Activated naive CD8-positive, alpha-beta T cell (primary cell): Measurements from ENCODE around the gene UBE2L6.
A peak's percentile ranks its signal among the peaks of the same experiment; 100 is the strongest.
"Not testable (repeated sequence)": the region's sequence is repeated elsewhere in the genome, so short reads cannot be mapped to it uniquely, and the experiment has no call there.

Experiments used
- H3K27ac Mint-ChIP-seq: one replicate; pipeline ENCODE4 v1.8.0; 2021; ENCODE audit warnings: mixed read lengths
- H3K27me3 Mint-ChIP-seq: one replicate; pipeline ENCODE4 v1.8.0; 2021; ENCODE audit warnings: mixed read lengths
- H3K36me3 Mint-ChIP-seq: one replicate; pipeline ENCODE4 v1.8.0; 2021; ENCODE audit warnings: mixed read lengths
- H3K4me1 Mint-ChIP-seq: one replicate; pipeline ENCODE4 v1.8.0; 2021; ENCODE audit warnings: low read depth, mixed read lengths
- H3K4me3 Mint-ChIP-seq: one replicate; pipeline ENCODE4 v1.8.0; 2021; ENCODE audit warnings: mild to moderate bottlenecking, mixed read lengths
- H3K9me3 Mint-ChIP-seq: one replicate; pipeline ENCODE4 v1.8.0; 2021; ENCODE audit warnings: low read depth, mixed read lengths

UBE2L6 gene

DNA sequence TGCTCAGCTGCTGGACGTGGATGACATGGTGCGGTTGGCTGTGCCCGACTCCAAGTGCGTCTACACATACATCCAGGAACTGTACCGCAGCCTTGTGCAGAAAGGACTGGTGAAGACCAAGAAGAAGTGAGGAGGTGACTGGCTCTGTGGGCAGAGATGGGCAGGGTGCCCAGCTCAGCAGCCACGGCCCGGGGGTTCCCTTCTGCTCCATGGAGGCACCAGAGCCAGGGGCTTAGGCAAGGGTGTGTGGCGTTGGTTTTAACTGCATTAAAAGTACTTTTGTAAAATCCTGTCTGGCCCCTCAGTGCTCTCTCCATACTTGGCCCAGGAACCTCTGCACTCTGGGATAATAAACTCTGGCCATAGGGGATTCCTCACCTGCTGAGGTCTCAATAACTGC is 17.5 kb downstream of the UBE2L6 start:
- no peaks in the 10 kb centered on the region for H3K27me3 Mint-ChIP-seq
- H3K9me3 Mint-ChIP-seq, result no peaks in the 10 kb centered on the region
- no peaks in the 10 kb centered on the region for H3K36me3 Mint-ChIP-seq
- H3K4me3 Mint-ChIP-seq, result no peak overlapping the region
- peaks cover 8% of the 10 kb centered on the region for H3K4me1 Mint-ChIP-seq
- H3K27ac Mint-ChIP-seq, result peak overlapping the region; percentile 47

GRCh38 chr11:57547854-57548377 is 19.6 kb downstream of the UBE2L6 start:
- Mint-ChIP-seq H3K4me3 (no peak overlapping the region), H3K36me3 (no peaks in the 10 kb centered on the region), H3K9me3 (no peaks in the 10 kb centered on the region), H3K4me1 (peaks cover 8% of the 10 kb centered on the region), H3K27me3 (no peaks in the 10 kb centered on the region), H3K27ac (peak overlapping the region; percentile 86)

DNA sequence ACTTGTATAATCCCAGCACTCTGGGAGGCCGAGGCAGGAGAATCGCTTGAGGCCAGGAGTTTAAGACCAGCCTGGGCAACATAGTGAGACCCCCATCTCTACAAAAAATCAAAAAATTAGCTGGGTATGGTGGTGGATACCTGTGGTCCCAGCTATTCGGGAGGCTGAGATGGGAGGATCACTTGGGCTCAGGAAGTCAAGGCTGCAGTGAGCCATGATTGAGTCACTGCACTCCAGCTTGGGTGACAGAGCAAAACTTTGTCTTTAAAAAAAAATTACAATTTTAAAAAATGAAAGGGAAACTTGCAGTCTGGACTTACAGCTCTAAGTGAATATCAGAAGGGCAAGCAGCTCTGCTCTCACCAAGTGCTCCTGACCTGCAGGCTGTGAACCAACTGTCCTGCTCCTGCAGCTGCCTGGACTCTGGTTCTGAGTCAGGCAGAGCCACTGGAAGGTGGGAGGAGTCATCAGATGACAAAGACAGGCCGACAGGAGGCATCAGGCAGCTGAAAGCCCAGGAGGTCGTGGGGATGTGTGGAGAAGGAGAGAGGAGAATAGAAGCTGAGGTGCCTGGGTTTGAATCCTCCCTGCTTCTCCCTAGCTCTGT is 20.5 kb downstream of the UBE2L6 start:
- H3K27me3 Mint-ChIP-seq, result no peaks in the 10 kb centered on the region
- peak overlapping the region; percentile 86 for H3K27ac Mint-ChIP-seq
- peaks cover 8% of the 10 kb centered on the region for H3K4me1 Mint-ChIP-seq
- H3K4me3 Mint-ChIP-seq, result no peak overlapping the region
- no peaks in the 10 kb centered on the region for H3K9me3 Mint-ChIP-seq
- no peaks in the 10 kb centered on the region for H3K36me3 Mint-ChIP-seq

GRCh38 chr11:57546451-57546850 is 21.0 kb downstream of the UBE2L6 start:
- Mint-ChIP-seq H3K4me1 (peaks cover 8% of the 10 kb centered on the region), H3K27ac (no peak overlapping the region), H3K27me3 (no peaks in the 10 kb centered on the region), H3K9me3 (no peaks in the 10 kb centered on the region), H3K4me3 (no peak overlapping the region), H3K36me3 (no peaks in the 10 kb centered on the region)

- H3K9me3 Mint-ChIP-seq, result no peaks in the 10 kb centered on the region
- H3K27ac Mint-ChIP-seq, result no peak overlapping the region
- H3K27me3 Mint-ChIP-seq, result no peaks in the 10 kb centered on the region
- no peak overlapping the region for H3K4me3 Mint-ChIP-seq
- no peaks in the 10 kb centered on the region for H3K36me3 Mint-ChIP-seq
- peaks cover 8% of the 10 kb centered on the region for H3K4me1 Mint-ChIP-seq
Observed at GRCh38 chr11:57545883-57546282, 21.6 kb downstream of the UBE2L6 start.

DNA sequence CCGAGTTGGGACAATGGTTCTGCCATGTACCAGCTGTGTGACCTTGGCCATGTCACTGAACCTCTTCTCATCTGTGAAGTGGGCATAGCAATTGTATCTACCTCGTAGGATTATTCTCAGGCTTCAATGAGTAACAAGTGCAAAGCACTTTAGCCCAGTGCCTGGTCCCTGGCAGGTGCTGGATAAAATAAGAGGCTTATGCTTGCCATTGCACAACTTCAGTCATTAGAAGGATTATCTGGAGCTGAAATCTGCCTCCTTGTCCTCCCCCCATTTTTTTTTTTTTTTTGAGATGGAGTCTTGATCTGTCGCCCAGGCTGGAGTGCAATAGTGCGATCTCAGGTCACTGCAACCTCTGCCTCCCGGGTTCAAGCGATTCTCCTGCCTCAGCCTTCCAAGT is 22.9 kb downstream of the UBE2L6 start:
- Mint-ChIP-seq H3K9me3 (no peaks in the 10 kb centered on the region), H3K27ac (no peak overlapping the region), H3K27me3 (no peaks in the 10 kb centered on the region), H3K4me1 (peaks cover 8% of the 10 kb centered on the region), H3K36me3 (peaks cover 2% of the 10 kb centered on the region), H3K4me3 (no peak overlapping the region)

DNA sequence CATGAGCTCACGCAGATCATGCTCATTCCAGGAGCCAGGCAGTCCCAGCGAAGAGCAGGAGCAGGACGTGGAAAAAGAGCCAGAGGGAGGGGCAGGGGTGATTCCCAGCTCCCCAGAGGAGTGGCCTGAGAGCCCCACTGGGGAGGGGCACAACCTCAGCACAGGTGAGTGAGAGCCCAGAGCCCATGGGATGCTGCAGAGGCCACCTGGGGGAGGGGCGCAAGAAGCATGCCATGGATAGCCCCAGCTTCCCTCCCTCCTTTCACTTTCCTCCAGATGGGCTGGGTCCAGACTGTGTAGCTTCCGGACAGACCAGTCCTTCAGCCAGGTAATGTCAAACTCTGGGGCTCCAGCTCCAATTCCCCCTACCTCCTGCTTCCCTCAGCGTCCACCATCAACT is 23.9 kb downstream of the UBE2L6 start:
- no peaks in the 10 kb centered on the region for H3K9me3 Mint-ChIP-seq
- no peak overlapping the region for H3K4me3 Mint-ChIP-seq
- H3K36me3 Mint-ChIP-seq, result peaks cover 2% of the 10 kb centered on the region
- H3K4me1 Mint-ChIP-seq, result peaks cover 8% of the 10 kb centered on the region
- no peaks in the 10 kb centered on the region for H3K27me3 Mint-ChIP-seq
- H3K27ac Mint-ChIP-seq, result no peak overlapping the region

DNA sequence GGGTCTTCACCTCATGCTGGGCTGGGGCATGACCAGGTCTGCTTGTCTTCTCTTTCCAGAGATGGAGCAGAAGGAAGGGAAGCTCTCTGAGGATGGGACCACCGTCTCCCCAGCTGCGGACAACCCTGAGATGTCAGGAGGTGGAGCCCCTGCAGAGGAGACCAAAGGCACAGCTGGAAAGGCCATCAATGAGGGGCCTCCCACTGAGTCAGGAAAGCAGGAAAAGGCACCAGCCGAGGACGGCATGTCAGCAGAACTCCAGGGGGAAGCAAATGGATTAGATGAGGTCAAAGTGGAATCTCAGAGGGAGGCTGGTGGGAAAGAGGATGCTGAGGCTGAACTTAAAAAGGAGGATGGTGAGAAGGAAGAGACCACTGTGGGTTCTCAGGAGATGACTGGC is 24.9 kb downstream of the UBE2L6 start:
- H3K4me3 Mint-ChIP-seq, result no peak overlapping the region
- peaks cover 6% of the 10 kb centered on the region for H3K4me1 Mint-ChIP-seq
- no peak overlapping the region for H3K27ac Mint-ChIP-seq
- H3K27me3 Mint-ChIP-seq, result no peaks in the 10 kb centered on the region
- no peaks in the 10 kb centered on the region for H3K9me3 Mint-ChIP-seq
- H3K36me3 Mint-ChIP-seq, result peaks cover 2% of the 10 kb centered on the region

DNA sequence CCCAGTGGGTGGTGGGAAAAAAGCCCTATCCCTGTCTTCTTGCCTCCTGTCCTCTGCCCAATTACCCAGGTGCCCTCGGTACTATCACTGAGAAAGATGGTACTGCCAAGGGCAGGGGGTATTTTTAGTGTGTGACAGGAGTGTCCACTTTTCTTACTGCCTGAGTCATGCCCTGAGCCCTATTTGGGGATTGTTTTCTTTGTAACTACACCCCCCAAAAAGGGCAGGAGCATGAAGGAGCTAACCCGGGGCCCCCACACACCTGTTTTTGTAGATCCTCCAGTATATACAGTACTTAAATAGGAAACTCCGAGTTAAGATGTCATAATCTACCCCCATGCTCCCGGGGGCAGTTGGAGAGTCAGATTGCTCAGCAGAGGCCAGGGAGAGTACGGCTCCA is 26.3 kb downstream of the UBE2L6 start:
- Mint-ChIP-seq H3K36me3 (peaks cover 2% of the 10 kb centered on the region), H3K27ac (no peak overlapping the region), H3K27me3 (no peaks in the 10 kb centered on the region), H3K4me3 (no peak overlapping the region), H3K9me3 (no peaks in the 10 kb centered on the region), H3K4me1 (no peaks in the 10 kb centered on the region)

- Mint-ChIP-seq H3K4me3 (no peak overlapping the region), H3K9me3 (no peaks in the 10 kb centered on the region), H3K27ac (no peak overlapping the region), H3K36me3 (peaks cover 2% of the 10 kb centered on the region), H3K4me1 (no peaks in the 10 kb centered on the region), H3K27me3 (no peaks in the 10 kb centered on the region)
Observed at GRCh38 chr11:57539342-57539741, 28.1 kb downstream of the UBE2L6 start.

DNA sequence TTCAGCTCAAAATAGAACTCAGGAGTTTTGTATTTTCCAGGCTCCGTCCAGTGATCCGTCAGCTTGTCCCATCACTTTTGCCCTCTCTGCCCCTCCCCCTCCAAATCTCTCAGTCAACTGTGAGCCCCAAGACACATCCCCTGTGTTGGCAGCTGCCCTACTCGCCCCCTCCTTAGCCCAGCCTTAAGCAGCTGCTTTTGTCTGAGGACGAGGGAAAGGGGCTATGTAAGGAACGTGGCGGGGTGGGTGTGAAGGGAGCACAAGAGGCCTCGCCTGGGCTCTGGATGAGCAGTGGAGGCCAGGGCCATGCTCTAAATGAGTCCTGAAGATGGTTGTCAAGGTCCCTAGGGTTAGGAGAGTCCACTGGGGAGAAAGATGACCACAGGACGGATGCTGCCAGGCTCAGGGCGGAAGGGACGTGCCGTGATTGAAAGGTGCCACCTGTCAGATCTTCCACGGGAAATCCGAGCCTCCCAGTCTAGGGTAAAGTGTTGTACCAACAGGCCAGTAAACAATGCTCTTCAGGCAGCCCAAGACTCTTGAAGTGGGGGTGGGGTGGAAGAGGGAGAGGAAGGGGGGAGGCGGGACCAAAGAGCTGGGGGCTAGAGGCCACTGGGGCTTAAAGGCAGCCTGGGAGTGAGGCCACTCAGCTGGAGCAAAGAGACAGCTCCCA is 30.4 kb downstream of the UBE2L6 start, which contains the start of gene SMTNL1:
Gene SMTNL1 (plus strand): TSS at position 649 of the 673 bp plus-strand sequence. CDS start 5,048 bp downstream, outside the sequence.
- peak within 1 kb of the TSS; percentile 16 for H3K27ac Mint-ChIP-seq
- H3K27me3 Mint-ChIP-seq, result no peaks in the 10 kb centered on the region
- peaks cover 2% of the 10 kb centered on the region for H3K36me3 Mint-ChIP-seq
- H3K4me3 Mint-ChIP-seq, result no peak within 1 kb of the TSS
- H3K4me1 Mint-ChIP-seq, result no peaks in the 10 kb centered on the region
- no peaks in the 10 kb centered on the region for H3K9me3 Mint-ChIP-seq

DNA sequence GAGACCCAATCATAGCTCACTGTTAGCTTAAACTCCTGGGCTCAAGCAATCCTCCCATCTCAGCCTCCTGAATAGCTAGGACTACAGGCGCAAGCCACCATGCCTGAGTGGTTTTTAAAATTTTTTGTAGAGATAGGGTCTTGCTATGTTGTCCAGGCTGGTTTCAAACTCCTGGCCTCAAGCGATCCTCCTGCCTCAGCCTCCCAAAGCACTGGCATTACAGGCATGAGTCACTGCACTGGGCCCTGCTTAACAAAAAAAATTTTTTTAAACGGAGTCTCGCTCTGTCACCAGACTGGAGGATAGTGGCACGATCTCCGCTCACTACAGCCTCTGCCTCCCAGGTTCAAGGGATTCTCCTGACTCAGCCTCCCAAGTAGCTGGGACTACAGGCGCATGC is 33.0 kb downstream of the UBE2L6 start:
- not testable (repeated sequence) for H3K36me3 Mint-ChIP-seq, H3K4me3 Mint-ChIP-seq

GRCh38 chr11:57530596-57531507 is 36.6 kb downstream of the UBE2L6 start, which contains the start of gene TIMM10:
TIMM10 (minus strand) TSS chr11:57530754; CDS start chr11:57530189, 565 bp downstream.
- Mint-ChIP-seq H3K27ac (peak within 1 kb of the TSS; percentile 91), H3K36me3 (peaks cover 8% of the 10 kb centered on the region), H3K4me3 (peak within 1 kb of the TSS; percentile 91), H3K4me1 (peaks cover 36% of the 10 kb centered on the region), H3K9me3 (no peaks in the 10 kb centered on the region), H3K27me3 (no peaks in the 10 kb centered on the region)

More for the DNA sequence above, 33.0 kb downstream of the UBE2L6 start:
- H3K27ac Mint-ChIP-seq, H3K27me3 Mint-ChIP-seq, H3K9me3 Mint-ChIP-seq: not testable (repeated sequence)
- peaks cover 15% of the 10 kb centered on the region for H3K4me1 Mint-ChIP-seq

DNA sequence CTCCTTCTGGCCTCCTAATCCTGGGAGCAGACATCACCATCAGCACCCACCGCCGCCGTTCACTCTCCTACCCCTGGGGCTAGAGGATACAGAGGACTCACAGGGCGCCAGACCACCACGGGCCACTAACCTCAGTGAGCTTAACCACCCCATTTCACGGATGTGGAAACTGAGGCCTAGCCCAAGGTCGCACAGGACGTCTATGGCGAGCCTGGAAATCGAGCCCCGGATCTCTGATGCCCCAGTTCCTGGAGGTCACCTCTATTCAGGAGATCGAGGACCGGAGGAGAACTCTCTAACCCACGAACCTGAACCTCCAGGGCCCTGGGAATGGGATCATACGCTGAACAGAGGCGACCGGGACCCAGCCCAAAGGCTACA is 37.3 kb downstream of the UBE2L6 start:
- H3K36me3 Mint-ChIP-seq, result peaks cover 8% of the 10 kb centered on the region
- H3K4me3 Mint-ChIP-seq, result peak overlapping the region; percentile 91
- peak overlapping the region; percentile 91 for H3K27ac Mint-ChIP-seq
- no peaks in the 10 kb centered on the region for H3K9me3 Mint-ChIP-seq
- H3K27me3 Mint-ChIP-seq, result no peaks in the 10 kb centered on the region
- peaks cover 36% of the 10 kb centered on the region for H3K4me1 Mint-ChIP-seq

DNA sequence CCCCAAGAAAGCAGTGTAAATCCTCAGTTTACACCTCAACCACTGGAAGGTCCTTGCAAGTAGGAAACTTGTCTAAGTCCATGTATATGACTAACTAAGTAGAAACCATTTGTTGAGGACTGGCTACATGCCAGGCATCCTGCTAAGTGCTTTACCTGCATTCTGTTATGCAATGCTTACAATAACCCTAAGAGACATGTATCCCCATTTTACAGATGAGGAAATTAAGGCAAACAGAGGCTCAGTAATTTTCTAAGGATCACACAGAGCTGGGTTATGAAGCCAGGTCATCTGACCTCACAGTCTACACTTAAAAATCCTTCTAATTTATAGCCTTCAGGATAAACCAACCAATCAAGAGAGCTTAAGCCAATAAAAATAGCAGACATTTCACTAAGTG is 38.5 kb downstream of the UBE2L6 start:
- Mint-ChIP-seq H3K4me3 (peak overlapping the region; percentile 52), H3K27me3 (no peaks in the 10 kb centered on the region), H3K27ac (no peak overlapping the region), H3K9me3 (no peaks in the 10 kb centered on the region), H3K36me3 (peaks cover 8% of the 10 kb centered on the region), H3K4me1 (peaks cover 36% of the 10 kb centered on the region)
